ENCODE data around the gene FSCN2.

DNA sequence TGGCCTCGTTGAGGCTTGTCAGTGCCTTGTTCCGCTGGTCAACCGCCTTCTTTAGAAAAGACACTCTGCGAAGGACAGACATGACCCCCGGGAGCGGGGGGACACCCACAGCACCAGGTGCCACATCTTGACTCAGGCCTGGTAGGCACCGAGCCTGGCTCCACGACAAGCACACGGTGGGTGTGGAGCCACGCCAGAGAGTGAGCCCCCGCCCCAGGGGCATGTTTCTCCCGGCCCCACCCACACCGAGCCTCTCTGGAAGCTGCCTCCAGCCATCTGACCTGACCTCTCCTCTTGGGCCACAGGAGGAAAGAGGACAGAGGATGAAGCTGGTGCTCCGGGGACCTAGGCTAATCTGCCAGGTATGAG, 19.4 kb downstream of the FSCN2 start:
- TF ChIP-seq EZH2 (optimal IDR thresholded peaks at IDR 0.05; ENCODE audit: low read depth, low read length) (no peak), EZH2phosphoT487 (IDR thresholded peaks at IDR 0.05; ENCODE audit: low read length) (no peak)
- TF ChIP-seq, protein P1, sequence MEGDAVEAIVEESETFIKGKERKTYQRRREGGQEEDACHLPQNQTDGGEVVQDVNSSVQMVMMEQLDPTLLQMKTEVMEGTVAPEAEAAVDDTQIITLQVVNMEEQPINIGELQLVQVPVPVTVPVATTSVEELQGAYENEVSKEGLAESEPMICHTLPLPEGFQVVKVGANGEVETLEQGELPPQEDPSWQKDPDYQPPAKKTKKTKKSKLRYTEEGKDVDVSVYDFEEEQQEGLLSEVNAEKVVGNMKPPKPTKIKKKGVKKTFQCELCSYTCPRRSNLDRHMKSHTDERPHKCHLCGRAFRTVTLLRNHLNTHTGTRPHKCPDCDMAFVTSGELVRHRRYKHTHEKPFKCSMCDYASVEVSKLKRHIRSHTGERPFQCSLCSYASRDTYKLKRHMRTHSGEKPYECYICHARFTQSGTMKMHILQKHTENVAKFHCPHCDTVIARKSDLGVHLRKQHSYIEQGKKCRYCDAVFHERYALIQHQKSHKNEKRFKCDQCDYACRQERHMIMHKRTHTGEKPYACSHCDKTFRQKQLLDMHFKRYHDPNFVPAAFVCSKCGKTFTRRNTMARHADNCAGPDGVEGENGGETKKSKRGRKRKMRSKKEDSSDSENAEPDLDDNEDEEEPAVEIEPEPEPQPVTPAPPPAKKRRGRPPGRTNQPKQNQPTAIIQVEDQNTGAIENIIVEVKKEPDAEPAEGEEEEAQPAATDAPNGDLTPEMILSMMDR (IDR thresholded peaks at IDR 0.05; ENCODE audit: low read length), result no peak

Data from MM.1S (cell line).